Testis (tissue), 2 donors: Measurements from ENCODE around the gene MPHOSPH9.
"Not testable (repeated sequence)": the region's sequence is repeated elsewhere in the genome, so short reads cannot be mapped to it uniquely, and the experiment has no call there.

ENCODE experiments used
- CTCF ChIP-seq, 3 experiments: fragments of 450-650 bp in 2 of 3; fragments of 200-600 bp in 1 of 3; sonication (generic) in 1 of 3; IDR thresholded peaks; one replicate each; pipeline ENCODE4 v1.5.1; 2016 to 2019; ENCODE audit warnings: antibody characterized with exemption in 3 of 3, mild to moderate bottlenecking in 2 of 3, moderate library complexity in 1 of 3
- POLR2A ChIP-seq: fragments of 450-650 bp; IDR thresholded peaks from one replicate; pipeline ENCODE4 v1.6.1; 2017; ENCODE audit warnings: antibody characterized with exemption, mild to moderate bottlenecking, moderate library complexity

- not testable (repeated sequence) for TF ChIP-seq CTCF (IDR thresholded peaks at IDR 0.05); POLR2A
Measured at GRCh38 chr12:123248996-123249741, 16.2 kb upstream of the MPHOSPH9 start.
